ENCODE measurements around the gene PCDHGB3. TPM values are rescaled to one million over a fixed set of nuclear protein-coding genes. Genes with fewer than 3 reads are reported as not detected.
A peak's percentile ranks its signal among the peaks of the same experiment; 100 is the strongest.
"Not testable (repeated sequence)": the region's sequence is repeated elsewhere in the genome, so short reads cannot be mapped to it uniquely, and the experiment has no call there.

The PCDHGB3 gene
- total and polyA plus RNA-seq, 2 donors (not counting 3 experiments of a cell fraction or from before 2014, with no cell fraction given), result 1.8 to 2.0 TPM

GRCh38 chr5:141407790-141408505 is 37.9 kb downstream of the PCDHGB3 start, which contains the start of gene PCDHGB6:
PCDHGB6 (plus strand) TSS chr5:141408021; CDS start chr5:141408203, 182 bp downstream.
- CTCF ChIA-PET, result interaction anchor here (0.6 to 4.3 kb wide), 26 partner anchors 10 to 160 kb away, joined by 3 to 58 read pairs (median 4); partner anchors contain the start of genes PCDHGA1, PCDHGA11, PCDHGA12 and PCDHGA4
- dilution Hi-C loops (cut with MboI; ENCODE audit: extremely low pct_ligation_motif_present, low sequenced_read_pairs), result not testable (repeated sequence)

More at GRCh38 chr5:141407790-141408505, 37.9 kb downstream of the PCDHGB3 start, which contains the start of gene PCDHGB6:
- TSS peak; percentile 18 for BruUV-seq (replicated peaks)
- H3K4me1 ChIP-seq (ENCODE audit: control insufficient read depth, extremely low read depth, insufficient read depth, low read length); H3K27ac ChIP-seq (ENCODE audit: insufficient read depth, low read depth, low read length); H3K9me3 ChIP-seq (replicated peaks; ENCODE audit: control insufficient read depth, insufficient read depth, low read length); POLR2A ChIA-PET; H3K79me2 ChIP-seq (ENCODE audit: control insufficient read depth, insufficient read depth, low read length); H3K36me3 ChIP-seq (ENCODE audit: control insufficient read depth in 2 of 2, extremely low read depth in 1 of 2, insufficient read depth in 2 of 2, low read length in 2 of 2); H4K20me1 ChIP-seq (replicated peaks; ENCODE audit: control insufficient read depth, extremely low read depth, insufficient read depth, low read length); H3K9ac ChIP-seq (replicated peaks; ENCODE audit: extremely low read depth, insufficient read depth, low read length); H3K9me1 ChIP-seq (replicated peaks; ENCODE audit: control insufficient read depth, extremely low read depth, insufficient read depth, low read length); intact Hi-C loops (cut with micrococcal nuclease): not testable (repeated sequence)
- TF ChIP-seq CTCF (IDR thresholded peaks at IDR 0.05; ENCODE audit: extremely low read depth in 1 of 2, insufficient read depth in 1 of 2, low read depth in 1 of 2, low read length in 2 of 2), result peak; percentile 72 to 74
- TF ChIP-seq EZH2 (IDR thresholded peaks at IDR 0.05; ENCODE audit: borderline replicate concordance, low read depth, low read length, severe bottlenecking), result peak; percentile 26
- Histone ChIP-seq H3K4me3 (replicated peaks in 1 of 3; ENCODE audit: insufficient read depth in 1 of 3, low read depth in 1 of 3, low read length in 3 of 3) (peak within 1 kb of the TSS in 2 of 3 experiments; percentile 25 to 32), H2AFZ (ENCODE audit: low read depth, low read length) (peak within 1 kb of the TSS; percentile 50), H3K4me2 (ENCODE audit: insufficient read depth, low read length) (peak within 1 kb of the TSS; percentile 66), H3K27me3 (ENCODE audit: control insufficient read depth in 2 of 2, insufficient read depth in 2 of 2, low read length in 2 of 2) (peaks cover 53 to 80% of the 10 kb centered on the region in 2 experiments)
- FAIRE-seq, result peak; percentile 73
- DNase-seq (ENCODE audit: low read depth, low spot score), result peak; percentile 39
